HG02610 (cell line): ENCODE results near the gene MED12L.
A peak's percentile ranks its signal among the peaks of the same experiment; 100 is the strongest.

Experiments used
- ATAC-seq: cut with Tn5 transposase; IDR thresholded peaks from one replicate; pipeline ENCODE4 v1.9.1; 2021; ENCODE audit warnings: mild to moderate bottlenecking, moderate library complexity; ENCODE audit not compliant: unreplicated experiment

Gene MED12L

DNA sequence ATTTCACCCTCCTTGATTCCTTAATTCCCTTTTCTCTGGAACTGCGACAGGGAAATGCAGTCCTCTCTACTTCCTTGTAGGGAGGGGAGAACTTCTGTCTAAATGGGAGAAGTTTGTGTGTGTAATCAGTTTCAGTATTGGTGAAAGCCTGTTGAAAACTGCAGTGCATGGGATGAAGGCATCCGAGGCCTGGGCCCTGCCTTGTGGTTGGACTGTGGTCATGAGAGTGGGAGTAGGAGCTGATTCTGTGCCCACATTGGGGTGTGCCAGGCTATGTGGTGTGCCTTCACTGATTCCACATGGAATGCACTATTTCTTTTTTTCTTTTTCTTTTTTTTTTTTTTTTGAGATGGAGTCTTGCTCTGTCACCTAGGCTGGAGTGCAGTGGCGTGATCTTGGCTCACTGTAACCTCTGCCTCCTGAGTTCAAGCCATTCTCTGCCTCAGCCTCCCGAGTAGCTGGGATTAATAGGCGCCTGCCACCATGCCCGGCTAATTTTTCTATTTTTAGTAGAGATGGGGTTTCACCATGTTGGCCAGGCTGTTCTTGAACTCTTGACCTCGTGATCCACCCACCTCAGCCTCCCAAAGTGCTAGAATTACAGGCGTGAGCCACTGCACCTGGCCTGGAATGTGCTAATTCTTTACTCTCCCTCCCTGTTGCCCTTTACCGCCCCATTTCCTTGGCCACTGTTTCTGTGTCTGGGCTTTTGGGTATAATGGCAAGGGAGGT, 84.7 kb downstream of the MED12L start:
- peak; percentile 37 for ATAC-seq

- peak; percentile 68 for ATAC-seq
These were observed 85.8 kb downstream of the MED12L start for GRCh38 chr3:151171145-151171757.

DNA sequence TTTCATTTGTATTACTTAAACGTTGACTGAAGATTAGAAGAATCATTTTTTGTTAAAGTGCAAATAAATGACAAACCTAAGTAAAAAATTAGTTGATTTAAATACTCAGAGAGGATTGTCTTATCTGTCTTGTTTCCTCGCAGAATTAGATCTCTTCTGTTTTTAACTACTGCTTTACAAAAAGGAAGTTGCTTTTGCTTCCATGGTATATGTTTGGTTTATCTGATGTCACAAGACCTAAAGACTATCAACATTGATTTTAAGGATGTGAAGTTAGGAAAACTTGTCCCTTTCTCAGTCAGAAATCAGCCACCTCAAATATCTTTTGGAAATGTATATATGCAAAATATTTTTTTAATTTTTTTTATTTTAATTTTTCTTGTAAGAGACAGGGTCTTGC, 88.9 kb downstream of the MED12L start:
- no peak for ATAC-seq

DNA sequence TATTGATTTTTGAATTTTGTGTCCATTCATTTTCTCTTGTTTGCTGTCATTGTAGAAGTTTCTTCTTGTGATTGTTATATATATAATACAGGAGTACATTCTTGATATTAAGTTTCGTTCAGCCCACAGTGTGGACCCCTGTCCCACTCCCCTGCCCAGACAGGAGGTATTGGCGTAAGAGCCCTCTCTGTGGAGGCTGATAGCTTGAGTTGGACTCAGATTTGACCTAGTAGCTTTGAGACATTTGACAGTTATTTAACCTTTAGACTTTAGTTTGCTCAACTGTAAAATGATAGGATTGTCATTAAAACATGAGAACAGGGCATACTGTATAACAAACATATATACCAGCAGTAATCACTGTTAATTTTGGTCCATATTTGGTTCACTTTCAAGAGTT, 90.5 kb downstream of the MED12L start:
- no peak for ATAC-seq

- no peak for ATAC-seq
These were observed 92.9 kb downstream of the MED12L start for GRCh38 chr3:151178208-151178845.

DNA sequence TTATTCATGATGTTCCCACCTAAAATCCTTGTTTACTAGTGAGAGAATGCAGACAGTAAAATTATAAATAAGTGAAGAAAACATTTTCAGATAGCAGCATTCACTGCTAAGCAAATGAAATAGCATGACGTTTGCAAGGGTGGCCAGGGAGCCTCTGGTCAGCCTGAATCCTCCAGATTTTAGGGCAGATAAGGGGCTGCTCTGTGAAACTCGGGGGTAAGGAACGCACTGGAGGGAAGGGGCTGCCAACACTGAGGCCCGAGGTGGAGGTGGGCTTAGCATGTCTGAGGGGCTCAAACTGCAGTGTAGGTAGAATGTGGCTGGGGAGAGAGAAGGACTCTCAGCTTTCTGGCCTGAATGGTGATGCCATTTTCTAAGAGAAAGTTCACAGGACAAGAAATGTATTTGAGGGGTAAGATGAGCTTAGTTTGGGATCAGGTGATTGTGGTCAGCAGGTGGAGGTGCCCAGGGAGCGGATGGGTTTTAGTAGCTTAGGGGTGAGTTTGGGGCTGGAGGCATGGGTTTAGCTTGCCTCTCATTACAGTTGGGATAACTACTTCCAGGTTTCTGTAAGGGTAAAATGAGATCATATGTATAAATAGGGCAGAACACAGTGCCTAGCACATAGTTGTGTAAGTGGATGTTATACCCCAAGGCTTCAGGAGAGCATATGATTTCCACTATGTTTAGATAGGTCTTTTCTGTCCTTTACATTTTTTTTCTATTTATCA, 97.0 kb downstream of the MED12L start:
- ATAC-seq, result no peak

DNA sequence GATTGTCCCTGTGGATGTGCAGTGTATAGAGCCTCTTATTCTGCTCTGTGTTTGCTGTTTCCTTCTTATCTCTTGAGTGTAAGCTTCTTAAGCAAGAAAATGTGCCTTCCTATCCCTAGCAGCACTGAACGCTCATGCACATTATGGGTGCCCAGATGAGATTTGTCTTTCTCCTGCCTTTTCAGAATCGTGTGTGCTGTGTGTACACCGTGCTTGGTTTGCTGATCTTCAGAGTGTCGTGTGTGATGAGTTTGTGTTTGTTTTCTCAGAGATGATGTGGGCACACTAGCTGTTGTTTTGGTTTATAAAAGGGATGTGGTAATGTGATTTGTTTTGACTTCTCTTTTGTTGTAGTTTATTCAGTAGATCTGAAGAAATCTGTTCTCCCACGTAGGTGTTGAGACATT, 97.8 kb downstream of the MED12L start:
- ATAC-seq, result no peak

- ATAC-seq, result no peak
These were observed 105.6 kb downstream of the MED12L start for GRCh38 chr3:151191095-151191494.

DNA sequence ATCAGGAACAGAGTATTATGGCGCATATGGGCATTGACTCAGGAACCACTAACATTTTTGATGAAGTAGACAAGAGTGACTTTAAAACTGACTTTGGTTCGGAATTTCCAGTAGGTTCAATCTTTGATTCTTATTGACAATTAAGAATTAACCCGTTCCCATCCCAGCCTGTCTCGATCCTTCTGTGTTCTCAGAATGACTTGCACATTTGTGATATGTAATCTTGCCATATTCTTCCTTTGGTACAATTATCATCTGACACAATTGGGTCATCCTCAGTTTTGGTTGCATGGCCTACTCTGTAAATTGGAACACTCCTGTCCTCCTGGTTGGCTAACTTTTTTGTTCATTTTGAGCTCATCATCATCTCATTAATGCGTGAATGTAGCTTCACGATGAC, 107.1 kb downstream of the MED12L start:
- ATAC-seq, result no peak

DNA sequence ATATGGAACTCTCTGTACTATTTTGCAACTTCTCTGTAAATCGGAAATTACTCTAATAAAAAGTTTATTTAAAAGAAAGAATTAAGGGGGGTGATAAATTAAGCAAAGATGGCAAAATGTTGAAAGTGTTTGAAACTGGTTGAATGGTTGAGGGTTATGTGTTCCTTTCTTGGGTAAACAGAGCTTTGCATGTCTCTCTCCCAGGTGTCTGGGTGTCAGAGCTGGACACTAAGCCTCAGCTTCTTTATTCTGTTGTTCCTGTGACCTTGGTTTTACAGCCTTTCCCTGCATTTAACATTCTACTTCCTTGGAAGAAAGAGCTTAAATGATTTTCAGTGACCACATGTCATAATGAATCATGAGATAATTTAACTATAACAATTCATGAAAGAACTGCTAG, 110.4 kb downstream of the MED12L start:
- ATAC-seq, result no peak

- no peak for ATAC-seq
These were observed 111.0 kb downstream of the MED12L start for GRCh38 chr3:151196434-151196833.

- ATAC-seq, result no peak
These were observed 111.8 kb downstream of the MED12L start for GRCh38 chr3:151197228-151197627.

GRCh38 chr3:151197981-151198767, 112.7 kb downstream of the MED12L start:
- ATAC-seq, result no peak

DNA sequence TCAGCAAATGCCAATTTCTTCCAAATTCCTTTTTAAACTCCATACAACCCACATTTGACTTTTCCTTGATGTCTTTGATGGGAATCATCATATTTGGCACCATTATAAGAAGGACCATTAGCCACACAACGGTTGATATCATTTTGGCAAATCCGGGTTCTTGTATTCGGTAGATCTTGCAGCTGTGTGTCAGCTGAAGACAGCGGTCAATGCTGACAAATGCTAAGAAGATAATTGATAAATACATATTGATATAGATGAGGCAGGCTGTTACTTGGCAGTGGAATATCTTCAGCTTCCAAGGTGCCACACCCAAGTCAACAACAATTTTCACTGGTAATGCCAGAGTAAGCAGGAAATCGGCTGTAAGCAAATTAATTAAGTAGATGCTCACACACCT, 113.4 kb downstream of the MED12L start:
- ATAC-seq, result no peak

DNA sequence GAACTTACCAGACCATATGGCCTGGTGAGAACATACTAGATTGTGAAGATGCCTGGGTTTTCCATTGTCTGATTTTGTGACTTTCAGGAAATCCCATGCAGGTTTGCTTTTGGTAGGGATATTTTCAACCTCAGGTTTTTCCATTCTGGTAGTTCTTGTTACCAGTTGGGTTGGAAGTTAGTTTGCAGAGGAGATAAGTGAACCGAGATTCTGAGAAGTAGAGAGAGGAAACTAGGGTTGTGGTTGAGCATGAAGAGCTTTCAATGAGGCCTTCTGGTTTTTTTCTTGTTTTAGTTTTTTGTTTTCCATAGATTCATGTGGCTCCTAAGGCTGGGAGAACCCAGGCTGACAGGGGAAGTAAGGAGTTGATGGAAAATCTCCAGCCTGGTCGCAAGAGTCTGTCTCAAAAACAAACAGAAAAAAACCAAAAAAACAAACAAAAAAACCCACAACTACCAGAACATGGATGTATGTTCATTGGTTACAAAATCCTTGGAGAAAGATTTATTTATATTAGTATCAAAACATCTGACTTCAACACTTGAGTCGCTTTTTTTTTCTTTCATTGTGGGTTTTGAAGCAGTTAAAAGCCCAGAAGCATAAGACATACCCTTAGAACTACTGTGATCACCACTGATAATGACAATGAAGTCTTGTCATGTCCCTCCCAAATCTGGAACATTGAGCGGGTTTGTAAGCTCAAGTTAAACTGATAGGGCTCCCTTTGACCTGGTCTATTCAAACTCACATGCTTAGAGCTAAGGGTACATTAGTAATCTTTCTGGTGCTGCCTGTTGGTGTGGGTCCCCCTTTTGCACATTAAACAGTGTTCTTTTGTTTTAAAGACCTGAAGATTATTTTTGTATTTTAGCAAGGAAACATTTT, 114.3 kb downstream of the MED12L start:
- no peak for ATAC-seq

GRCh38 chr3:151200586-151200985, 115.1 kb downstream of the MED12L start:
- ATAC-seq, result no peak

GRCh38 chr3:151201051-151201730, 115.7 kb downstream of the MED12L start:
- no peak for ATAC-seq

DNA sequence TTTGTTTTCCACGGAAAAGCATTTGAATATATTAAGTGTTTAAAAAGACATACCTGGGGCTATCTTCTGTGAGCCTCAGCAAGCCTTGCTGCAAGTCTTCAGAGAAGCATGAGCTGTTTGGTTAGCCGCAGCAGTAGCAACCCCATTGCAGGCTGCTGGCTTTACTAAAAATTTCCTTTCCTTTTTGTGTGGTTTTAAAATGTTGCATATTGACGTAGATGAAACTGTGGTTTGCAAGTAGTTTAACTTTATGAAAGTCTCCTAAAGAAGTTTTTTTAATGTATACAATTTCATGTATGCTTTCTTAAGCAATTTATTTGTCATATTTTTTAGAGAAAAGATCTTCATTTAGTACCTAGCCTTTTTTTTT, 117.6 kb downstream of the MED12L start, which contains the start of gene GPR171:
Gene GPR171 (minus strand): TSS at position 166 of the 370 bp plus-strand sequence. CDS start 3,830 bp downstream, outside the sequence.
- peak; percentile 98 for ATAC-seq
